Spleen (tissue), 7 donors: ENCODE results near the gene ABCA12.

Source experiments
- POLR2A ChIP-seq, 3 donors: fragments of 450-650 bp; IDR thresholded peaks; one replicate each; pipeline ENCODE4 v1.5.1; 2017; ENCODE audit warnings: antibody characterized with exemption in 3 of 3, mild to moderate bottlenecking in 1 of 3
- POLR2AphosphoS5 ChIP-seq, 3 donors: sonication (generic); formaldehyde crosslinking; IDR thresholded peaks; one replicate each; pipeline ENCODE4 v1.5.1; 2017; ENCODE audit warnings: antibody characterized with exemption in 3 of 3
- TF ChIP-seq, protein P1 (sequence below), 11 experiments: fragments of 200-600 bp in 7 of 11; fragments of 450-650 bp in 4 of 11; sonication (generic) in 4 of 11; IDR thresholded peaks in 8 of 11; conservative IDR thresholded peaks in 3 of 11; 1 replicate in 7 of 11; 2 replicates in 4 of 11; pipeline versions ENCODE4 v1.4.0 to v1.8.0; 2016 to 2021; ENCODE audit warnings: antibody characterized with exemption in 11 of 11, inconsistent platforms in 4 of 11, mild to moderate bottlenecking in 1 of 11
- donor health status: DM: no; HTN: no; CAD: no; lungs with moderate emphysema.
- donor health status: DM: no; HTN: no; CAD: no.
- donor health status: DM: no; HTN: no; CAD: no.

DNA sequence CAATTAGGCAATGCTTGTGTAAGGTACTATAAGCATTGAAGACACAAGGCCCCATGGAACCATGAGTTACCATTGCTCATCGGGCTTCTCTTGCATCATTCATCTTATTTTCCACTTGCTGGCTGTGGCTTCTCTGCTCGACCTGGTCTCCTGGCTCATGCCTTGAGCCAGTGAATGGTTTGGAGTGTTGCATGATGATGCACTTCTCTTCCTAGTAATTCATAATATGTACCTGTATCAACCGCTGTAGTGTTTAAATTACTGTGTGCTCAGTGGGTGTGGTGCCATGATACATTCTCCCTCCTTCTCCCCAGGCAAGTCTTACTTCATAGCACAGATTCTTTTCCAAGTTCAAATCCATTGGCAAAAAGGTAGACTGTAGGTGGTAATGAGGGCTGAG, 66.8 kb downstream of the ABCA12 start:
- TF ChIP-seq, protein P1, sequence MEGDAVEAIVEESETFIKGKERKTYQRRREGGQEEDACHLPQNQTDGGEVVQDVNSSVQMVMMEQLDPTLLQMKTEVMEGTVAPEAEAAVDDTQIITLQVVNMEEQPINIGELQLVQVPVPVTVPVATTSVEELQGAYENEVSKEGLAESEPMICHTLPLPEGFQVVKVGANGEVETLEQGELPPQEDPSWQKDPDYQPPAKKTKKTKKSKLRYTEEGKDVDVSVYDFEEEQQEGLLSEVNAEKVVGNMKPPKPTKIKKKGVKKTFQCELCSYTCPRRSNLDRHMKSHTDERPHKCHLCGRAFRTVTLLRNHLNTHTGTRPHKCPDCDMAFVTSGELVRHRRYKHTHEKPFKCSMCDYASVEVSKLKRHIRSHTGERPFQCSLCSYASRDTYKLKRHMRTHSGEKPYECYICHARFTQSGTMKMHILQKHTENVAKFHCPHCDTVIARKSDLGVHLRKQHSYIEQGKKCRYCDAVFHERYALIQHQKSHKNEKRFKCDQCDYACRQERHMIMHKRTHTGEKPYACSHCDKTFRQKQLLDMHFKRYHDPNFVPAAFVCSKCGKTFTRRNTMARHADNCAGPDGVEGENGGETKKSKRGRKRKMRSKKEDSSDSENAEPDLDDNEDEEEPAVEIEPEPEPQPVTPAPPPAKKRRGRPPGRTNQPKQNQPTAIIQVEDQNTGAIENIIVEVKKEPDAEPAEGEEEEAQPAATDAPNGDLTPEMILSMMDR (IDR thresholded peaks at IDR 0.05 in 8 of 11, conservative IDR thresholded peaks at IDR 0.05 in 3 of 11): no peak
- TF ChIP-seq POLR2A (IDR thresholded peaks at IDR 0.05) (no peak), POLR2AphosphoS5 (IDR thresholded peaks at IDR 0.05) (no peak)
